ENCODE results near the gene ANKS1B. TPM values are rescaled to one million over a fixed set of nuclear protein-coding genes. Genes with fewer than 3 reads are reported as not detected.

Gene ANKS1B
- total and polyA plus RNA-seq, 2 of the 4 experiments (the other 2 are of a cell fraction) = 0.17 to 0.18 TPM

GRCh38 chr12:99765469-99766114 is 219.1 kb downstream of the ANKS1B start:
- Histone ChIP-seq H3K27ac (ENCODE audit: insufficient read depth, low read length) (no peak overlapping the region), H2AK5ac (ENCODE audit: low read depth, low read length) (no peak overlapping the region), H3K36me3 (ENCODE audit: control insufficient read depth, insufficient read depth, low read length) (no peaks in the 10 kb centered on the region), H3K4ac (ENCODE audit: low read depth, low read length) (no peak overlapping the region), H4K8ac (ENCODE audit: low read depth in 2 of 2, low read length in 2 of 2) (no peak overlapping the region), H2BK120ac (ENCODE audit: low read depth, low read length) (no peak overlapping the region), H3K14ac (replicated peaks; ENCODE audit: low read depth, low read length) (no peak overlapping the region), H2AK9ac (replicated peaks; ENCODE audit: low read depth, low read length, poor library complexity) (no peak overlapping the region), H4K20me1 (ENCODE audit: insufficient read depth, low read length) (no peaks in the 10 kb centered on the region), H3K27me3 (ENCODE audit: control insufficient read depth, insufficient read depth, low read length) (no peaks in the 10 kb centered on the region), H4K5ac (ENCODE audit: low read depth, low read length) (no peak overlapping the region), H3K9me1 (ENCODE audit: insufficient read depth, low read length) (no peaks in the 10 kb centered on the region), H3K9ac (ENCODE audit: low read depth, low read length) (no peak overlapping the region), H3K4me1 (ENCODE audit: control insufficient read depth, insufficient read depth, low read length) (no peaks in the 10 kb centered on the region), H2BK5ac (ENCODE audit: low read depth, low read length, poor library complexity, severe bottlenecking) (no peak overlapping the region), H3K9me3 (ENCODE audit: control insufficient read depth, insufficient read depth, low read length) (no peaks in the 10 kb centered on the region), H2BK20ac (ENCODE audit: low read depth, low read length) (no peak overlapping the region), H3K23ac (ENCODE audit: low read depth, low read length) (no peak overlapping the region), H3K4me3 (ENCODE audit: insufficient read depth, low read depth, low read length) (no peak overlapping the region), H3K56ac (ENCODE audit: extremely low read depth, insufficient read depth, low read length) (no peak overlapping the region), H4K91ac (ENCODE audit: insufficient read depth, low read depth, low read length) (no peak overlapping the region), H3K18ac (ENCODE audit: low read depth, low read length) (no peak overlapping the region), H3K79me1 (ENCODE audit: low read depth in 1 of 2, low read length in 2 of 2) (no peaks in the 10 kb centered on the region), H2AFZ (replicated peaks; ENCODE audit: low read length, poor library complexity) (no peak overlapping the region), H3K4me2 (ENCODE audit: low read depth, low read length) (no peak overlapping the region), H2BK15ac (ENCODE audit: low read depth, low read length) (no peak overlapping the region)
- no TSS peak for BruUV-seq (replicated peaks)
- intact Hi-C loops (cut with micrococcal nuclease) = no loop called here
- DNase-seq = no peak
- TF ChIP-seq RAD21 (IDR thresholded peaks at IDR 0.05; ENCODE audit: low read length) (no peak), NFE2L2 (IDR thresholded peaks at IDR 0.05; ENCODE audit: low read depth, low read length) (no peak), CEBPB (IDR thresholded peaks at IDR 0.05; ENCODE audit: low read depth, low read length) (no peak), RCOR1 (IDR thresholded peaks at IDR 0.05; ENCODE audit: insufficient replicate concordance, low read length) (no peak), USF2 (IDR thresholded peaks at IDR 0.05; ENCODE audit: low read depth, low read length) (no peak), ELK1 (IDR thresholded peaks at IDR 0.05; ENCODE audit: borderline replicate concordance, low read depth, low read length) (no peak), MAZ (IDR thresholded peaks at IDR 0.05; ENCODE audit: borderline replicate concordance, low read depth, low read length) (no peak), CHD1 (IDR thresholded peaks at IDR 0.05; ENCODE audit: low read depth, low read length) (no peak)
- ATAC-seq (ENCODE audit: low read depth) = no peak
- POLR2A ChIA-PET (ENCODE audit: unreplicated experiment) = no interaction called here
- in situ Hi-C loops (cut with MboI; ENCODE audit: low sequenced_read_pairs) = loop anchor here (10.0 kb wide), 1 partner anchor 721 kb away; no protein-coding TSS in a partner anchor
- CTCF ChIA-PET = no interaction called here
- WGBS, 2 experiments (ENCODE audit: extremely low coverage in 2 of 2, insufficient read length in 1 of 2) = no CpG with 5 or more reads among the region's 3 CpGs
- dilution Hi-C loops (cut with HindIII; ENCODE audit: low sequenced_read_pairs, unreplicated experiment) = no loop called here

All from IMR-90 (cell line).